H9 (cell line): Measurements from ENCODE around the gene ACSS2. TPM values are rescaled to one million over a fixed set of nuclear protein-coding genes. Genes with fewer than 3 reads are reported as not detected.

ENCODE experiments used
- DNase-seq: peaks from one replicate; pipeline ENCODE4 v3.0.0-alpha.2; 2017
- H2AFZ ChIP-seq: one replicate; pipeline ENCODE4 v1.6.1; 2013; ENCODE audit warnings: mild to moderate bottlenecking, low read length, control low read depth, moderate library complexity
- H2AK5ac ChIP-seq: 2 replicates; pipeline ENCODE4 v1.6.1; 2013; ENCODE audit warnings: low read length, control low read depth, mixed read lengths; ENCODE audit not compliant: insufficient read length
- H2BK120ac ChIP-seq: one replicate; pipeline ENCODE4 v1.6.1; 2013; ENCODE audit warnings: low read depth, mild to moderate bottlenecking, low read length, control low read depth, inconsistent platforms; ENCODE audit not compliant: poor library complexity, severe bottlenecking
- H2BK12ac ChIP-seq: 2 replicates; pipeline ENCODE4 v1.6.1; 2013; ENCODE audit warnings: low read length, control low read depth, mixed read lengths, low read depth; ENCODE audit not compliant: insufficient read length
- H2BK15ac ChIP-seq: 2 replicates; pipeline ENCODE4 v1.6.1; 2013; ENCODE audit warnings: low read depth, low read length, control low read depth
- H2BK20ac ChIP-seq: one replicate; pipeline ENCODE4 v1.6.1; 2013; ENCODE audit warnings: low read depth, mild to moderate bottlenecking, low read length, control low read depth, inconsistent platforms; ENCODE audit not compliant: poor library complexity, severe bottlenecking
- H2BK5ac ChIP-seq: 2 replicates; pipeline ENCODE4 v1.6.1; 2013; ENCODE audit warnings: low read length, control low read depth, mixed read lengths; ENCODE audit not compliant: insufficient read length
- H3K14ac ChIP-seq: 2 replicates; pipeline ENCODE4 v1.6.1; 2013; ENCODE audit warnings: low read length, control low read depth; ENCODE audit not compliant: insufficient read depth
- H3K18ac ChIP-seq: 2 replicates; pipeline ENCODE4 v1.6.1; 2013; ENCODE audit warnings: low read depth, mild to moderate bottlenecking, mixed read lengths, low read length, control low read depth; ENCODE audit not compliant: insufficient read length
- H3K23ac ChIP-seq: 2 replicates; pipeline ENCODE4 v1.6.1; 2013; ENCODE audit warnings: low read length, control low read depth, mixed read lengths, low read depth; ENCODE audit not compliant: insufficient read length
- H3K23me2 ChIP-seq: 2 replicates; pipeline ENCODE4 v1.6.1; 2013; ENCODE audit warnings: low read depth, mild to moderate bottlenecking, mixed read lengths, low read length, control low read depth; ENCODE audit not compliant: insufficient read length, poor library complexity, severe bottlenecking
- H3K27ac ChIP-seq: 2 replicates; pipeline ENCODE4 v1.5.1; 2013; ENCODE audit warnings: low read length, control low read depth, mixed read lengths, low read depth; ENCODE audit not compliant: insufficient read length
- H3K27me3 ChIP-seq: 2 replicates; pipeline ENCODE4 v1.6.1; 2013; ENCODE audit warnings: low read length, control low read depth, inconsistent platforms; ENCODE audit not compliant: insufficient read depth
- H3K4ac ChIP-seq: 2 replicates; pipeline ENCODE4 v1.6.1; 2013; ENCODE audit warnings: low read depth, mild to moderate bottlenecking, control low read depth, inconsistent platforms, low read length, moderate library complexity
- H3K4me1 ChIP-seq: 2 replicates; pipeline ENCODE4 v1.6.1; 2013; ENCODE audit warnings: low read length, control low read depth, inconsistent platforms; ENCODE audit not compliant: insufficient read depth
- H3K4me2 ChIP-seq: 2 replicates; pipeline ENCODE4 v1.6.1; 2013; ENCODE audit warnings: low read length, control low read depth, mixed read lengths; ENCODE audit not compliant: insufficient read length, insufficient read depth
- H3K56ac ChIP-seq: 2 replicates; pipeline ENCODE4 v1.6.1; 2013; ENCODE audit warnings: low read depth, mild to moderate bottlenecking, mixed read lengths, low read length, control low read depth; ENCODE audit not compliant: insufficient read length
- H3K79me1 ChIP-seq: 2 replicates; pipeline ENCODE4 v1.6.1; 2013; ENCODE audit warnings: low read depth, mild to moderate bottlenecking, moderate library complexity, low read length, control low read depth, inconsistent platforms; ENCODE audit not compliant: insufficient read depth, poor library complexity, severe bottlenecking
- H3K79me2 ChIP-seq: 2 replicates; pipeline ENCODE4 v1.6.1; 2013; ENCODE audit warnings: low read length, control low read depth, inconsistent platforms; ENCODE audit not compliant: insufficient read depth
- H3K9ac ChIP-seq: 2 replicates; pipeline ENCODE4 v1.6.1; 2013; ENCODE audit warnings: low read length, control low read depth, mixed read lengths; ENCODE audit not compliant: insufficient read length; ENCODE audit errors: extremely low read depth
- H3K9me3 ChIP-seq: one replicate; pipeline ENCODE4 v1.6.1; 2013; ENCODE audit warnings: low read depth, low read length, inconsistent platforms; ENCODE audit not compliant: control insufficient read depth
- H3T11ph ChIP-seq: one replicate; pipeline ENCODE4 v1.6.1; 2013; ENCODE audit warnings: mild to moderate bottlenecking, low read length, control low read depth, inconsistent platforms
- H4K20me1 ChIP-seq: one replicate; pipeline ENCODE4 v1.6.1; 2013; ENCODE audit not compliant: control insufficient read depth, insufficient read length, insufficient read depth
- H4K5ac ChIP-seq: 2 replicates; pipeline ENCODE4 v1.6.1; 2013; ENCODE audit warnings: low read depth, mild to moderate bottlenecking, mixed read lengths, low read length, control low read depth; ENCODE audit not compliant: insufficient read length
- H4K8ac ChIP-seq: replicated peaks from 2 replicates; pipeline ENCODE4 v1.6.1; 2013; ENCODE audit warnings: low read length, control low read depth, mixed read lengths, low read depth; ENCODE audit not compliant: insufficient read length
- H4K91ac ChIP-seq: 2 replicates; pipeline ENCODE4 v1.6.1; 2013; ENCODE audit warnings: low read depth, mild to moderate bottlenecking, moderate library complexity, mixed read lengths, low read length, control low read depth; ENCODE audit not compliant: insufficient read length
- H3K27ac Mint-ChIP-seq, 3 experiments: 2 replicates in 2 of 3; 3 replicates in 1 of 3; pipeline ENCODE4 v1.8.0; 2020 to 2021; ENCODE audit warnings: mixed read lengths in 3 of 3, mild to moderate bottlenecking in 1 of 3, moderate library complexity in 1 of 3
- H3K27me3 Mint-ChIP-seq: 2 replicates; pipeline ENCODE4 v1.8.0; 2021; ENCODE audit warnings: low read depth, mild to moderate bottlenecking, moderate library complexity, mixed read lengths
- H3K36me3 Mint-ChIP-seq, 3 experiments: 2 replicates in 2 of 3; 3 replicates in 1 of 3; pipeline ENCODE4 v1.8.0; 2020 to 2021; ENCODE audit warnings: low read depth in 3 of 3, mixed read lengths in 3 of 3; ENCODE audit not compliant: insufficient read depth in 1 of 3
- H3K4me1 Mint-ChIP-seq, 2 experiments: 2 replicates each; pipeline ENCODE4 v1.8.0; 2020; ENCODE audit warnings: mixed read lengths in 2 of 2
- H3K4me3 Mint-ChIP-seq, 2 experiments: 2 replicates in 1 of 2; 3 replicates in 1 of 2; pipeline ENCODE4 v1.8.0; 2020 to 2021; ENCODE audit warnings: mild to moderate bottlenecking in 2 of 2, mixed read lengths in 2 of 2, moderate library complexity in 1 of 2
- H3K9me3 Mint-ChIP-seq, 2 experiments: 2 replicates in 1 of 2; 3 replicates in 1 of 2; pipeline ENCODE4 v1.8.0; 2020; ENCODE audit warnings: mild to moderate bottlenecking in 2 of 2, mixed read lengths in 2 of 2, moderate library complexity in 1 of 2
- CTCF ChIP-seq: fragments of 200-600 bp; sonication (generic); conservative IDR thresholded peaks from 3 replicates; pipeline ENCODE4 v1.8.0; 2021; ENCODE audit warnings: antibody characterized with exemption, mild to moderate bottlenecking
- WGBS: extraction: QIAGEN DNeasy Blood & Tissue Kit; methylation state at CpG from one replicate; pipeline ENCODE4 v1.1.7; 2013; ENCODE audit warnings: missing lambda C conversion rate, low lambda C conversion rate, mixed read lengths; ENCODE audit not compliant: insufficient read length; ENCODE audit errors: extremely low coverage; 5-methylcytosine and 5-hydroxymethylcytosine counted together
- total RNA-seq: library from RNA; stranded (reverse); gene quantifications from 2 replicates; pipeline ENCODE4 v1.2.1, GENCODE V29; 2021

ACSS2 gene
- total RNA-seq, 1 experiment from 2014 or later: 15.4 TPM

DNA sequence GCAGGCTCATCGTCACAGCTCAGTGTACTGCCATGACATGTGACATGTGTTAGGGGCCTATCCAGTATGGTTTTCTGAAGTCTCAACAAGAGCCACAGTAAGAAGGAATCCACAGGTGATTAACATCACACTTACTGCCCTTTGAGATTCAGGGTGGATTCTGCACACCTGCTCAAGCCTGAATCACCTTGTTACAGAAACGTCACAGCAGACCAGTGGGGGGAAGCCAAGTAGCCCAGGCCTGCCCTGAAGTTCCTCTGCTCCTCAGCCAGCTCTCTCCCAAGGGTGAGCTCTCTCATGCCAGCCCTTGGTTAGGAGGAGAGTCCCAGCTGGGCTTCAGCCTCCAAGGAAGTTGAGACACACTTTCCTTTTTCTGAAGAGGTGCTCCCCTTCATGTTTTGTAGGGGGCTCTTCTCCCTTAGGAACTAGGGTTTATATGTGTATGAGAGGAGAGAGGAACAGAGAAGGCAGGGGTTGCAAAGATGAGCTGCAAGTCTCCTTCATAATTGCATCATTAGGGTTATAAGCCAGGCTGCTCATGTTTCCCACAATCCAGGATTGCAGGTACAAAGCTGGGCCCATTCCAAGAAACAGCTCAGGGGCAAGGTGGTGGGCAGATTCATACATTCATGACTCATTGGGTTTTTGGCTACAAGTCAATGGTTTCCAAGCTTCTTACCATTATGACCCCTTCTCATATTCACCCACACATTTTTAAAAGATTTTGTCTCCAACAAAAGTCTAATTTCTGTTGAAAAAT lies 67.6 kb downstream of the ACSS2 start:
- Histone ChIP-seq H3K14ac (no peak overlapping the region), H2BK20ac (no peak overlapping the region), H4K91ac (no peak overlapping the region), H3K23ac (no peak overlapping the region), H3K23me2 (no peaks in the 10 kb centered on the region), H2AFZ (no peak overlapping the region), H4K5ac (no peak overlapping the region), H3K79me1 (no peaks in the 10 kb centered on the region), H3K27ac (no peak overlapping the region), H4K20me1 (no peaks in the 10 kb centered on the region), H2BK5ac (no peak overlapping the region), H3K4me2 (no peak overlapping the region), H2BK12ac (no peak overlapping the region), H3K27me3 (no peaks in the 10 kb centered on the region), H3K9me3 (no peaks in the 10 kb centered on the region), H2AK5ac (no peak overlapping the region), H3K18ac (no peak overlapping the region), H3K4me1 (no peaks in the 10 kb centered on the region), H3K79me2 (no peaks in the 10 kb centered on the region), H3K4ac (no peak overlapping the region), H4K8ac (no peak overlapping the region), H3K9ac (no peak overlapping the region), H2BK120ac (no peak overlapping the region), H2BK15ac (no peak overlapping the region), H3K56ac (no peak overlapping the region), H3T11ph (no peak overlapping the region)
- Mint-ChIP-seq H3K4me1 (no peaks in the 10 kb centered on the region), H3K9me3 (no peaks in the 10 kb centered on the region), H3K4me3 (no peak overlapping the region), H3K27ac (no peak overlapping the region), H3K36me3 (peaks cover 0 to 39% (median 11%) of the 10 kb centered on the region in 3 experiments; a peak in 5 of 7 replicates), H3K27me3 (no peaks in the 10 kb centered on the region)
- no peak for TF ChIP-seq CTCF
- no CpG with 5 or more reads among the region's 2 CpGs for WGBS
- no peak for DNase-seq
